IPS DF 19.7 (cell line): ENCODE measurements around the gene NAGK.
A peak's percentile ranks its signal among the peaks of the same experiment; 100 is the strongest.
"Not testable (repeated sequence)": the region's sequence is repeated elsewhere in the genome, so short reads cannot be mapped to it uniquely, and the experiment has no call there.

Experiments
- DNase-seq: peaks from one replicate; pipeline ENCODE4 v3.0.0-alpha.2; 2013; ENCODE audit warnings: low read depth, low spot score

NAGK gene

DNA sequence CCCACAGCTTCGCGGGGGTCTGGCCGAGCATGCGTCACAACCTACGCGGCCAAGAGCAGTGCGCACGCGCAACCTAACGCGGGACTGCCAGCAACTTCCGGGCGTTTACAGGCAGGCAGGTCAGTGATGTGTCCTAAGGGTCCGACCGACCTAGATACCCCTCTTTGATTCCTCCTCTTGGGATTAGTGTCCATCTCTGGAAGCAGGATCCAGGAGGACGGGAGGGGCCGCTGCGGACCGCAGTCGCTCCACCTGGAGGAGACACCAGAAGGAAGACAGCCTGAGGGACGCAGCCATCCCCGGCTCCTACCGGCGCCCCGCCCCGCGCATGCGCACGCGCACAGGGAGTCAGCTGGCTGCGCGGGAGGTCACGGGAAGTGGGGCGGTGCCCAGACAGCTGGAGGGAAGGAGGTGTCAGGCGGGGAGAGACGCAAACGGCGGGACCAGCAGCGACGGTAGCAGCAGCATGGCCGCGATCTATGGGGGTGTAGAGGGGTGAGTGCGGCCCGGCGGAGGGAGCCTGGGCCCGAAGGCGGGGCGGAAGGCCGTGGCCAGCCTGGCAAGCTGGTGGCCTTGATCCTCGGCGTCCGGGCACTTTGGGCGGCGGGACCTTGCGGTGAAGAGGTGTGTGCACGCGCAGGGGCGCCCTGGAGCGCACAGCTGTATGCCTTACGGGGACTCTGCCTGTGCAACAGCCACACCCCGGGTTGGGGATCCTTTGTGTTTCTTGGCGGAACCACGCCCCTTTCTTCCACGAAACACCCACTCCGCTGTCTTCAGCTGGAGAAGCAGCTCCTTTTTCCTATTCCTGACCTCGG, at the start of gene NAGK:
Gene NAGK, plus strand, starts transcription at position 431 of the 818 bp plus-strand sequence. Its CDS starts 36 bp downstream, at position 467.
- DNase-seq = peak; percentile 67

DNA sequence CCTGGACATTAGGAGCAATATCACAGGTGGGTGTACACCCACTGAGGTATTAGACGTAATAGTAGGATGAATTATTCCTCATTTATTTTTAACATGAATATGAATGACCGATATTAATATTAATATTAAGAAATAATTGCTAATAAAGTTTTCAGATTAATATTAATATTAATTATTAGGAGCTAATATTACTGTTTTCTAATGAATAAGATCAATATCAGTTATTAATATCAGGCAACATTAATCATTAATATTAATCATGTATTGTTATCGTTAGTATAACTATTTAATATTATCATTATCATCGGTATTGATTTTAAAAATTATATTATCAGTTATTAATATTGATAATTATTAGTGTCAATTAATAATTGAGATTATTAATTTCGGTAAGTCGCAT, 48.5 kb upstream of the NAGK start:
- not testable (repeated sequence) for DNase-seq

DNA sequence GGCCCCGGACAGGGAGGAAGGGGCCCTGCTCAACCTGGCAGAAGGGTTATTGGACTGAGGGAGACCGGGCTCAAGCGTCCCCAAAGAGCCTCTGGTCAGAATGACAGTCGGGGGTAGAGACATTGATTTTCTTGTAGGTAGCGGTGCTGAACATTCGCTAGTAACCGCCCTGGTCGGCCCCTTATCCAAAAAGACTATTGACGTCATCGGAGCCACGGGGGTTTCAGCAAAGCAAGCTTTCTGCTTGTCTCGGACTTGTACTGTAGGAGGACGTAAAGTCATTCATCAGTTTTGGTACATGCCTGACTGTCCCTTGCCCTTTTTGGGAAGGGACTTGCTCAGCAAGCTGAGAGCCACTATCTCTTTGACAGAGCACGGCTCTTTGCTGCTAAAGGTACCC, 47.1 kb upstream of the NAGK start:
- DNase-seq = not testable (repeated sequence)

DNA sequence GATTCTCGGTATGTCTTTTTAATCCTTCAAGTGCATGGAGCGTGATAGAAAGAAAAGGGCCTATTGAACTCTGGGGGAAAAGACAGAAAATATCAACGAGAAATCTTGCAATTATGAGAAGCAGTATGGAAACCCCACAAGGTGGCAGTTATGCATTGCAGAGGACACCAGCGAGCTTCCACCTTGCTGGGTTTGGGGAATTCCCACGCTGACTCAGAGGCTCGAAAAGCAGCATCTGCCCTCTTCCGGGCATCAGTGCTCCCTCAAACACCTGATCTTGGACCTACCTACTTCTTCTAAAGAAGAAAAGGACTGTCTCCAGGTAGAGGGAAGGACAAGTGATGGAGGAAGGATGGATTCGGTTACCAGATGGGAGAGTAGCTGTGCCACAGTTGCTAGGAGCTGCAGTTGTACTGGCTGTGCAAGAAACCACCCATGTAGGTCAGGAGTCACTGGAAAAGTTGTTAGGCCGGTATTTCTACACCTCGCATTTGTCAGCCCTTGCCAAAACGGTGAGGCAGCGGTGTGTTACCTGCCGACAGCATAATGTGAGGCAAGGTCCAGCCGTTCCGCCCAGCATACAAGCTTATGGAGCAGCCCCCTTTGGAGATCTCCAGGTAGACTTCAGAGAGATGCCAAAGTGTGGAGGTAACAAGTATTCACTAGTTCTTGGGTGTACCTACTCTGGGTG, 44.8 kb upstream of the NAGK start:
- not testable (repeated sequence) for DNase-seq

DNA sequence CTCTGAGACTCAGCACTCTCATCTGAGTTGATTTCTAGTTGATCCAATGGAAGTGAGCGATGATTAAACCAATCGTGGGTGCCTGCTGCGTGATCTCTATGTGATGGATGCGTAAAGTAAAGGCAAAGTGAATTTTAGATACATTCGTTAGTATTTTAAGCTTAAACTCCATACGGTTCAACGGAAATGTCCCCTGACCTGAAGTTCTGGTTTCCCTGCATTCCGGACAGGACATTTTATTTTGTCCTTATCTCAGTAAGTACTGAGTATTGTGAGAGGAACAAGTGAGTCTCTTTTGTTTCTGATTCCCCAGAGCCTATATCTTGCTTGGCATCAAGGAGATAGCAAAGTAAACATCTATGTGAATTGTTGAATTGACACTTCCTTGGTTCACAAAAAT, 32.2 kb upstream of the NAGK start:
- not testable (repeated sequence) for DNase-seq

DNA sequence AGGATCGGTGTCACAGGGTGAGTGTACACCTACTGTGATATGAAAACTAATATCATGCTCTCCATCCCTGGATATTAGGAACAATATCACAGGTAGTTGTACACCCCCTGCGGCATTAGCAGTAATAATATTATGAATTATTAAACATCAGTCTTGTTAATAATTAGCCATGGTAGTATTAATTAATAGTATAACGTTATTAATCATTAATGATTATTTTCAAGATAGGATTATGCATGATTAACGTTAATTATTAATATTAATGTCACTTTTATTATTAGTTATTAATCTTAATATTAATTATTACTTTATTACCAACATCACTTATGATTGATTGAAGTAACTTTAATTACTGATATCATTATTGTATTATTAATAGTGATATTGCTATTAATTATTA, 26.2 kb upstream of the NAGK start:
- DNase-seq = no peak

DNA sequence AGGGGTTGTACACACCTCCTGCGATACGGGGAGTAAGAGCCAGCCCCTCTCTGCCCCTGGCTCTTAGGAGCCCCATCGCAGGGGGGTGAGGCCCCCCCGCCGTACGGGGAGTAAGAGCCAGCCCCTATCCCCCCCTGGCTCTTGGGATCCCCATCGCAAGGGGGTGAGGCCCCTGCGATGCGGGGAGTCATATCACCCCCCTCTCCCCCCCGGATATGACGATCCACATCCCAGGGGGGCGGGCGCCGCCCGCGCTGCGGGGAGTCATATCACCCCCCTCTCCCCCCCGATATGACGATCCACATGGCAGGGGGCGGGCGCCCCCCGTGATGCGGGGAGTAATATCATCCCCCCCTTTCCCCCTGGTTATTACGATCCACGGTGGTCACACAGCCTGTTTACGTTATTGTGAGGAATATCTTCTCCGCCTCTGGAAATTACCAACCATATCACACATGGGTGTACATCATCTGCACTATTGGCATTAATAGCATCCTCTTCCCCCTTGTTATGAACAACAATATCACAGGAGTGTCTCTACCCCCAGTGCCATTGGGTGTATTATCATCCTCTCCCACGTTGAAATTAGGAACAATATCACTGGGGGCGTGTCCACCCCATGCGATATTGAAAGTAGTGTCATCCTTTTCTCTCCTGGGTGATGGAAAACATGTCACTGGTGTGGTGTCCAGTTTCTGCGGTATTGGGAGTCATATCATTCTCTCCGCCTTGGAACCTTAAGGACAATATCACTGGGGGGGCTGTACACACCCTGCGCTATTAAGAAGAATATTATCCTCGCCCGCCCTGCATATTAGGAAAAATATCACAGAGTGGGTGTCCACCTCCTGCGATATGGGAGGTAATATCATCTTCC, 24.7 kb upstream of the NAGK start:
- no peak for DNase-seq

DNA sequence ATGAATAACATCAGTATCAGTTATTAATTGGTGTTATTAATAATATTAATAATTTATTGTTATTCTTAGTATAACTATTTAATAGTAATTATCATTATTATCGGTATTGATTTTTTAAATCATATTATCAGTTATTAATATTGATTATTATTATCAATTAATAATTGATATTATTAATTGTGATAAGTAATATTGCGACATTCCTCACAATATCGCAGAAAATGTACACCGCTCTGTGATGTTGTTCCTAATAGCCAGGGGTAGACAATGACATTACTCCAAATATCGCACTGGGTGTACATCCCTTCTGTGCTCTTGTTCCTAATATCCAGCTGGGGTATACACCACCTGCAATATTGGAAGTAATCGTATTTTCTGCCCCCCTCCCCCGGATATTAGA, 23.3 kb upstream of the NAGK start:
- DNase-seq = no peak

DNA sequence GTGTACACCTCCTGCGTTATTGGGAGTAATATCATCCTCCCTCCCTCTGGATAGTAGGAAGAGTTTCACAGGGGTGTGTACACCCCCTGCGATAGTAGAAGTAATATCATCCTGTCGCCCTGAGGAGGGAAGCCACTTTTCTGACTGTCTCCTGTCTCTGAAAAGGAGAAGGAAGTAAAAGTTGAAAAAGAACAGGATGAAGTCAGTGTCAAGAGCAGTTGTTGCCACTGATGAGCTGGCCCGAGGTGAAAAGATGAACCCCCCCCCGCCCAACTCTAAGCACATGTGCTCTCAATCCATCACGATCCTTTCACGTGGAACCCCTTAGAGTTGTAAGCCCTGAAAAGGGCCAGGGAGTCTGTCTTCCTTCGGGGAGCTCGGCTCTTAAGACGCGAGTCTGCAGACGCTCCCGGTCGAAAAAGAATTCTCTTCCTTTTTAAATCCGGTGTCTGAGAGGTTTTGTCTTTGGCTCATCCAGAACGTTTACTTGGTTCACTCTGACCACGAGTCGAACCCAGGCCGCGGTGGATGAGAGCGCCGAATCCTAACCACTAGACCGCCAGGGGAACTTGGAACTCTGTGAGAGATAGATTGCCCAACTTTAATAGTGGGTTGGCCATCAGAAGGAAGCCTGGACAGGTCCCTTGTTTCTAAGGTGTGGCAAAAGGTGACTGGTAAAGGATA, 22.4 kb upstream of the NAGK start:
- no peak for DNase-seq

DNA sequence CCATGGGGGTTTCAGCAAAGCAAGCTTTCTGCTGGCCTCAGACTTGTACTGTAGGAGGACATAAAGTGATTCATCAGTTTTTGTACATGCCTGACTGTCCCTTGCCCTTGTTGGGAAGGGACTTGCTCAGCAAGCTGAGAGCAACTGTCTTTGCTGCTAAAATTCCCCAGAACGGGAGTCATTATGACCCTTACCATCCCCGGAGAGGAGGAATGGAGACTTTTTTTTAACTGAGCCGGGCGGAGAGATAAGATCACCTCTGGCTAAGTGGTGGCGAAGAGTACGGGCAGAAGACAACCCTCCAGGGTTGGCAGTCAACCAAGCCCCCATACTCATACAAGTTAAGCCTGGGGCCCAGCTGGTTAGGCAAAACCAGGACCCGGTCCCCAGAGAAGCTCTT, 20.4 kb upstream of the NAGK start:
- DNase-seq = no peak

DNA sequence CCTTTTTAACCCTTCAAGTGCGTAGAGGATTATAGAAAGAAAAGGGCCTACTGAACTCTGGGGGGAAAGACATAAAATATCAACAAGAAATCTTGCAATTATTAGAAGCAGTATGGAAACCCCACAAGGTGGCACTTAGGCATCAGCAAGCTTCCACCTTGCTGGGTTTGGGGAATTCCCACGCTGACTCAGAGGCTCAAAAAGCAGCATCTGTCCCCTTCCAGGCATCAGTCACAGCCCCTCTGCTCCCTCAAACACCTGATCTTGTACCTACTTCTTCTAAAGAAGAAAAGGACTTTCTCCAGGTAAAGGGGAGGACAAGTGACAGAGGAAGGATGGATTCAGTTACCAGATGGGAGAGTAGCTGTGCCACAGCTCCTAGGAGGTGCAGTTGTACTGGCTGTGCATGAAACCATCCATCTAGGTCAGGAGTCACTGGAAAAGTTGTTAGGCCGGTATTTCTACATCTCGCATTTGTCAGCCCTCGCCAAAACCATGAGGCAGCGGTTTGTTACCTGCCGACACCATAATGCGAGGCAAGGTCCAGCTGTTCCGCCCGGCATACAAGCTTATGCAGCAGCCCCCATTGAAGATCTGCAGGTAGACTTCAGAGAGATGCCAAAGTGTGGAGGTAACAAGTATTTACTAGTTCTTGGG, 18.6 kb upstream of the NAGK start:
- not testable (repeated sequence) for DNase-seq

DNA sequence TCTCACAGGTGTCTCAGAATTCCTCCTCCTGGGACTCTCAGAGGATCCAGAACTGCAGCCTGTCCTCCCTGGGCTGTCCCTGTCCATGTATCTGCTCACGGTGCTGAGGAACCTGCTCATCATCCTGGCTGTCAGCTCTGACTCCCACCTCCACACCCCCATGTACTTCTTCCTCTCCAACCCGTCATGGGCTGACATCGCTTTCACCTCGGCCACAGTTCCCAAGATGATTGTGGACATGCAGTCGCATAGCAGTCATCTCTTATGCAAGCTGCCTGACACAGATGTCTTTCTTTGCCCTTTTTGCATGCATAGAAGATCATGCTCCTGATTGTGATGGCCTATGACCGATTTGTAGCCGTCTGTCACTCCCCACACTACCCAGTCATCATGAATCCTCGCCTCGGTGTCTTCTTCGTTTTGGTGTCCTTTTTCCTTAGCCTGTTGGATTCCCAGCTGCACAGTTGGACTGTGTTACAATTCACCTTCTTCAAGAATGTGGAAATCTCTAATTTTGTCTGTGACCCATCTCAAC, 13.2 kb upstream of the NAGK start:
- DNase-seq = not testable (repeated sequence)

DNA sequence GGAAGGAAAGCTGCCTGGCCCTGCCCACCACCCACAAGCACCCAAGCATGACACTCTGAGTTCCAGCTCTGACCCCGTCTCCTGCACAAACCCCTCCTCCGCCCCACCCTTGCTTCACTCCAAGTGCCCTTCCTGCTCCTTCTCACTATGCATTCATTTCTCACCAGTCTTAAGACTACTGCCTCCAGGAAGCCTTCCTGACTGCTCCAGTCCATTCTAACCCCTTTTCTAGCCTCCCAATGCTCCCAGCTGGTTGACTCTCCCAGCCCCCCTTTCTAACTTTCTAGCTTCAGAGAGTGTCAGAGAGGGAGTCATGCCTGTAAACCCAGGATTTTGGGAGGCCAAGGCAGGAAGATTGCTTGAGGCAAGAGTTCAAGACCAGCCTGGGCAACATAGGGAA, 8.2 kb upstream of the NAGK start:
- no peak for DNase-seq

DNA sequence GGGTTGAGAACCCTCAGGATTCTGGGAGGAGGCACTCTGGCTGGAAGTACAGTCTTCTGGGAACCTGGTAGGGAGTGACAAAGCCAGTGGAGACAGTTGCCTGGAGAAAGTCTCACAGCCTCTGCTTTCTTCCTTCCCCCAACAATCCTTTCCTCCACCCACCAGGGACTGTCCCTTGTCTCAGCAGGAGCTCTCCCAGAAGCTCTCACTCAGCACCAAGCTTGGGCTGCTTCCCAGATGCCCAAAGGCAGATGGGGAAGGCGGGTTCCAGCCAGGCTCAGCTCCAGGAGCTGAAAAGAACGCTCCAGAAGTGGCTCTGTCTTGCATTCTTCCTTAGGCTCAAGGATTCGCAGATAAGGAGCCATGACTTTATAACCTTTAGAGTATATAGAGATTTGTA, 7.6 kb upstream of the NAGK start:
- no peak for DNase-seq

DNA sequence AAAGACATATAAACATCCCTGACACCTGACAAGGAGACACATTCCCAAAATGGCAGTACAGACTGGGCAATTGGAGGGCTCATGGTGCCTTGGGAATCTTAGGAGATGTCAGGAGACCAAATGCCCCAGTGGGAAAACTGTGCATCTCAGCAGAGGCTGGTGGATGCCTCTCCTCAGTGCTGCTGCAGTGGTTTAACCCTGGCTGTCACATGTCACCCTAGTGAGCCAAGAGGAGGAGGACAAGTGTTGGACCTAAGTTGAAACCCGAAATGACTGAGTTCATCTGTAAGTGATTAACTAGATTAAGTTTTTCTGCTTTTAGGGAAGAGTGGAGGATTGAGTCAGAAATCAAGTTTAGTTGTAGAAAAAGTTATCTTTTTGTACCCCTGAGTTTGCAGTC, 5.2 kb upstream of the NAGK start:
- no peak for DNase-seq

DNA sequence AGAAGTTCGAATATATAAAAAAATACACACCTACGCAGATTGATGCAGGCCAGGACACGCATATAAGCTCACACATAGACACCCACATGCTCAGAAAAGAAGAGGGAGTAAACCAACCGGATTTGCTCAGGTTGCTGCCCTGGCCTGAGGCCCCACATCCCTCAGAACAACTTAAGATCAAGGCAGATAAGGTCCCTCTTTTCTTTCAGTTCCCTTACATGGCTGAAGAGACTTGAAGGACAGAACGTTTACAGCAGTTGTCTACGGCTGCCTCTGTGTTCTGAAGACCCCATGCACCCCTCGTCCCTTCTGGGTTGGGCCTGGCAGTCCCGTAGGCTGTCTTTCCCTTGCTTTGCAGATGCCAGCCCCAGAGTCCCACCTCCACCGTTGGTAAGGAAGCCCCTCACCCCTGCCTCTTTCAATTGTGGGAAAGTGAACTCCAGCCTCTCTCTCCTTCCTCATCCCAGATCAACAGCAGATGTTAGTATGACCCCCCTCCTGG, 4.3 kb upstream of the NAGK start:
- DNase-seq = no peak

DNA sequence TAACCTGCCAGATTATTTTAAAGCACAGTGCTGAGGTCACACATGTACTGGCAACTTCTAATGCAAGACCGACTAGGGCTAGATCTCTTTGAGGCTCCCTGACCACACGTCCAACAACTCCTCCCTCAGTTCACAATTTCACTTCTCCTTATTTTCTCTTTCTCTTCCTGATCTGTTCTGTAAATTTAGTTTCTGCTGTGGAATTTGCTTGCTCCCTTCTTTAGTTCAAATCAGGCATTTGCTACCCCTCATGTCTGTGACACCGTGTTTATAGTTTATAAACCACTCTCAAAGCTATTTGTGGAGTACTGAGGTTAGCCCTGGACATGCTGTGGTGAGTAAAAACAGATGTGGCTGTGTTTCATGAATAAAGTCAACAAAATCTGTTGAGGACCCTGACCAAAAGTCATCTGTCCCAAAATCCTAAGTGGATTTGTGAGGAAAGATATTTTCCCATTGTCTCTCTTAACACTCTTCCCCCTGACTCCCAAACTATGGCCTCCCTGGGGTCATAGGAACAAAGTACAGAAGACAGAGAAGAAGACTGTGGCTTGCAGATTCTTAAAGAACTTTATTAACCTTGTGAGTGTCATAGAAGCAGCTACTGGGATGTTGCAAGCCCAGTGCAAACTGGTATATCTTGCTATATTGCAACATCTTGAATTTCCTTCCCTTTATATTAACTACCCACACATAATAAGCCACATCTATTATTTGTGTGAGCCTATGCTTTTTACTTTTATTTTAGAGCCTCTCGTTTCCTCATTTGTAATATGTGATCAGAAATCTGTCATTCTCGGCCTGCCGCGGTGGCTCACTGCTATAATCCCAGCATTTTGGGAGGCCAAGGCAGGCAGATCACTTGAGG, 3.5 kb upstream of the NAGK start:
- DNase-seq = no peak

DNA sequence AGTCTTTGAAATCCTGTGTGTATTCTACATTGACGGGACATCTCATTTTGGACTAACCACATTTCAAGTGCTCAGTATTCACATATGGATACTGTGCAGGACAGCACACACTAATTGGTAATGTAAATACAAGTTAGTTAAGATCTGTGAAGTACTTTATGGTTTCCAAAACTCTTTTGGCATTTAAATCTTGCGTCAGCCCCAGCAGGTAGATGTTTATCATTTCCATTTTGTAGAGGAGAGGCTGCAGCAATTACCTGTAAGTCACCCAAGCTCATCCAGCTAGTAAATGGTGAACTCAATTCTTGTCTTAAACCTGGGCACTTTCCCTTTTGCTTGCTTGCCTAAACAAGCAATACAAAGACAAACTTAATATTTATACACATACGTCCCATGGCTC, 1.6 kb upstream of the NAGK start:
- no peak for DNase-seq

DNA sequence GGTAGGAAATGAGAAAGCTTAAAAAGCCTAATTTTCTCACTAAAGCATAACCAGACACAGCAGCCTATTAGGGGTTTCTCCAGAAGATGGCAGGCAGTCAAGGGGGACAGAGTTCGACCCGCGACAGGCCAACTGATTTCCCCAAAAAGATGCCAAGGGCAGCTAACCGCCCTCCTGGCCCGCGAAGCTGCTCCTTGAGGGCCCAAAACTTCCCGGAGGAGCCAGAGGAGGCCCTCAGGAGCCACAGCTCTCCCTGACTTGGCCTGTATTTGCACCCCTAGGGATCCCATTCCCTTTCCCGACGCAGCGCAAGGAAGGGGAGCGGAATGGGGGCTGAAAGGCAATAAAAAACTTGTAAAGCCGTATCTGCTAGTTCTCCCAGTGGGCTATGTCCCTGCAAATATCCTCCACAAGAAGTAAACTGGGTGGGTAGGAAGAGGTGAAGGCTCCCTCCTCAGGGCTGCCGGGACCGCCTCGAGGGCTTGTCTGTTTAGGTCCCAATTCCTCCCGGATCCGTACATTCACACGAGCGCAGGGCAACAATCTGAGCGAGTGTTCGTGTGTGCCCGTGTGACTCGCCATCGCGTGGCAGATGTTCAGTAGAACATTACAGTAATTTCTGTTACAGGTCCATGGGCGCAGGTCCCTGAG, 756 bp upstream of the NAGK start:
- no peak for DNase-seq
